Measurements from ENCODE around the gene NRAP. TPM values are rescaled to one million over a fixed set of nuclear protein-coding genes. Genes with fewer than 3 reads are reported as not detected.

Gene NRAP
- total RNA-seq, 4 donors from 2014 or later: 0.05 to 0.13 (median 0.13) TPM; not detected in 1

GRCh38 chr10:113651021-113651420 is 12.8 kb downstream of the NRAP start:
- TF ChIP-seq POLR2A (IDR thresholded peaks at IDR 0.05) (no peak), CTCF (IDR thresholded peaks at IDR 0.05) (no peak)
- WGBS, 2 donors: 90 to 95% methylated on average over 2 of the region's 2 CpGs
- H3K4me3 ChIP-seq (ENCODE audit: low read depth, poor library complexity, severe bottlenecking): no peak overlapping the region
- intact Hi-C loops (cut with DNase I; ENCODE audit: low total_unique reads): no loop called here
- no peak for DNase-seq (ENCODE audit: low spot score in 2 of 2)

- intact Hi-C loops (cut with DNase I; ENCODE audit: low total_unique reads): no loop called here
- TF ChIP-seq CTCF (IDR thresholded peaks at IDR 0.05): no peak
- no peak for TF ChIP-seq POLR2A (IDR thresholded peaks at IDR 0.05)
- no peak overlapping the region for H3K4me3 ChIP-seq (ENCODE audit: low read depth, poor library complexity, severe bottlenecking)
- no peak for DNase-seq (ENCODE audit: low spot score in 2 of 2)
- 76 to 83% methylated on average over 2 of the region's 2 CpGs for WGBS, 2 donors
Measured at GRCh38 chr10:113650172-113650571, 13.7 kb downstream of the NRAP start.

- intact Hi-C loops (cut with DNase I; ENCODE audit: low total_unique reads): no loop called here
- no peak overlapping the region for H3K4me3 ChIP-seq (ENCODE audit: low read depth, poor library complexity, severe bottlenecking)
- WGBS, 2 donors: 51 to 53% methylated on average over 3 of the region's 3 CpGs
- TF ChIP-seq CTCF (IDR thresholded peaks at IDR 0.05): no peak
- no peak for TF ChIP-seq POLR2A (IDR thresholded peaks at IDR 0.05)
- DNase-seq (ENCODE audit: low spot score in 2 of 2): no peak
Measured at GRCh38 chr10:113648478-113648877, 15.4 kb downstream of the NRAP start.

GRCh38 chr10:113647812-113648211 is 16.0 kb downstream of the NRAP start:
- TF ChIP-seq POLR2A (IDR thresholded peaks at IDR 0.05) (no peak), CTCF (IDR thresholded peaks at IDR 0.05) (no peak)
- no peak for DNase-seq (ENCODE audit: low spot score in 2 of 2)
- WGBS, 2 donors: 73 to 82% methylated on average over 3 of the region's 3 CpGs
- H3K4me3 ChIP-seq (ENCODE audit: low read depth, poor library complexity, severe bottlenecking): no peak overlapping the region
- intact Hi-C loops (cut with DNase I; ENCODE audit: low total_unique reads): no loop called here

GRCh38 chr10:113646336-113647201 is 17.3 kb downstream of the NRAP start:
- DNase-seq (ENCODE audit: low spot score in 2 of 2): peak in 1 of 2 donors; percentile 32
- WGBS, 2 donors: 42 to 47% methylated on average over 10 of the region's 10 CpGs
- intact Hi-C loops (cut with DNase I; ENCODE audit: low total_unique reads): no loop called here

More at GRCh38 chr10:113646336-113647201, 17.3 kb downstream of the NRAP start:
- H3K4me3 ChIP-seq (ENCODE audit: low read depth, poor library complexity, severe bottlenecking): no peak overlapping the region
- no peak for TF ChIP-seq POLR2A (IDR thresholded peaks at IDR 0.05)
- TF ChIP-seq CTCF (IDR thresholded peaks at IDR 0.05): no peak
